ENCODE results near the gene DUSP6.

DNA sequence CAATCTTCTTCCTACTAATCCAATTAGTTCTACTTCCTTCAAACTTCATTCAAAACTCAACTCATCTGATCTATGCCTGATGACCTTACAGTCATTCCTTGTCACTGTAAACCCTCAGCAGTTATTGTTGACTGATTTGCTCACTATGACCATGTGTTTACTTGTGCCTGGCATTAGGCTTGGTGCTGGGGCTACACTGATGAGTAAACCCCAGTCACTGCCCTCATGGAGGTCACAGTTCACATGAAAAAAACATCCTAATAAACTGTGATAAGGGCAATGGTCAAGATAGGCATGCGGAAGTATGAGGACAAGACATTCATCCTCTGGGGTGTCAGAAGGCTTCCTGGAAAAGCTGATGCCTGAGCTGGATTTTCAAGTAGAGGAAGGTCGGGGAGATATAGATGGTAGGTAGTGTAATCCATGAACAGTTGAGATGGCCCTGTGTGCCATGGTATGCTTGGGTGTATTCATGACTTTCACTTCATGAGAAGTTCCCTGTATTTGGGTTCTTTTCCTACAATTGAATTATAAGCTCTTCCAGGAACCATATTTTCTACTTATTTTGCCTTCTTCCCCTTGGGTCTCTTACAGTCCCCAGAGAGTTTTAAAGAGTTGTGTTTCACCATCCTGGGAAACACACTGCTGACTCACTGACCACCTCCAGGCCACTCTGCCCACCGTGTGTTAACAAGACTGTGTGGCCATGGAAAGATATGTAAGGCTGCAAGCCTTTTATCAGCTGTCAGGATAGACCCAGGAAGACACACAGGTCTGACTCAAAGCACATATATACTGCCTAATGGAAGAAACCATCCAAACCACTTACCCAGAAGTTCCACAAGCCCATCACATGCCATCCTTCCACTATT lies 38.7 kb upstream of the DUSP6 start:
- TF ChIP-seq, protein P1, sequence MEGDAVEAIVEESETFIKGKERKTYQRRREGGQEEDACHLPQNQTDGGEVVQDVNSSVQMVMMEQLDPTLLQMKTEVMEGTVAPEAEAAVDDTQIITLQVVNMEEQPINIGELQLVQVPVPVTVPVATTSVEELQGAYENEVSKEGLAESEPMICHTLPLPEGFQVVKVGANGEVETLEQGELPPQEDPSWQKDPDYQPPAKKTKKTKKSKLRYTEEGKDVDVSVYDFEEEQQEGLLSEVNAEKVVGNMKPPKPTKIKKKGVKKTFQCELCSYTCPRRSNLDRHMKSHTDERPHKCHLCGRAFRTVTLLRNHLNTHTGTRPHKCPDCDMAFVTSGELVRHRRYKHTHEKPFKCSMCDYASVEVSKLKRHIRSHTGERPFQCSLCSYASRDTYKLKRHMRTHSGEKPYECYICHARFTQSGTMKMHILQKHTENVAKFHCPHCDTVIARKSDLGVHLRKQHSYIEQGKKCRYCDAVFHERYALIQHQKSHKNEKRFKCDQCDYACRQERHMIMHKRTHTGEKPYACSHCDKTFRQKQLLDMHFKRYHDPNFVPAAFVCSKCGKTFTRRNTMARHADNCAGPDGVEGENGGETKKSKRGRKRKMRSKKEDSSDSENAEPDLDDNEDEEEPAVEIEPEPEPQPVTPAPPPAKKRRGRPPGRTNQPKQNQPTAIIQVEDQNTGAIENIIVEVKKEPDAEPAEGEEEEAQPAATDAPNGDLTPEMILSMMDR (IDR thresholded peaks at IDR 0.05) = no peak
- no peak for TF ChIP-seq EZH2 (IDR thresholded peaks at IDR 0.05; ENCODE audit: borderline replicate concordance, insufficient read depth, low read depth, low read length, poor library complexity, severe bottlenecking)
